ENCODE results near the gene BNC2. TPM values are rescaled to one million over a fixed set of nuclear protein-coding genes. Genes with fewer than 3 reads are reported as not detected.

The BNC2 gene
- total and polyA plus RNA-seq, 2 experiments from 2014 or later = 19.3 to 20.7 TPM

GRCh38 chr9:16406526-16407225 lies 463.8 kb downstream of the BNC2 start:
- no peak for DNase-seq (ENCODE audit: low spot score)
- Histone ChIP-seq H4K20me1 (ENCODE audit: insufficient read depth, poor library complexity, severe bottlenecking) (no peaks in the 10 kb centered on the region), H3K4me3 (no peak overlapping the region), H3K9me2 (replicated peaks; ENCODE audit: insufficient read depth) (no peaks in the 10 kb centered on the region), H3K9me3 (ENCODE audit: low read depth) (no peaks in the 10 kb centered on the region), H3K27me3 (no peaks in the 10 kb centered on the region), H3K79me2 (no peaks in the 10 kb centered on the region), H2AFZ (no peak overlapping the region), H3K4me2 (no peak overlapping the region), H3K27ac (no peak overlapping the region), H3K36me3 (replicated peaks; ENCODE audit: insufficient read depth, low read depth) (no peaks in the 10 kb centered on the region), H3K4me1 (ENCODE audit: insufficient read depth) (no peaks in the 10 kb centered on the region)
- WGBS (ENCODE audit: low lambda C conversion rate, missing lambda C conversion rate) = 75% methylated on average over 12 of the region's 12 CpGs
- no peak for TF ChIP-seq CTCF (IDR thresholded peaks at IDR 0.05; ENCODE audit: poor library complexity)
- no peak for TF ChIP-seq EZH2phosphoT487 (IDR thresholded peaks at IDR 0.05; ENCODE audit: low read depth, severe bottlenecking, unreplicated experiment)
- TF ChIP-seq EZH2 (IDR thresholded peaks at IDR 0.05; ENCODE audit: borderline replicate concordance) = no peak

- no peak for TF ChIP-seq EZH2 (IDR thresholded peaks at IDR 0.05; ENCODE audit: borderline replicate concordance)
- TF ChIP-seq EZH2phosphoT487 (IDR thresholded peaks at IDR 0.05; ENCODE audit: low read depth, severe bottlenecking, unreplicated experiment) = no peak
- no peak for TF ChIP-seq CTCF (IDR thresholded peaks at IDR 0.05; ENCODE audit: poor library complexity)
- Histone ChIP-seq H3K9me2 (replicated peaks; ENCODE audit: insufficient read depth) (no peaks in the 10 kb centered on the region), H3K27ac (no peak overlapping the region), H3K9me3 (ENCODE audit: low read depth) (no peaks in the 10 kb centered on the region), H3K4me3 (no peak overlapping the region), H3K27me3 (no peaks in the 10 kb centered on the region), H2AFZ (no peak overlapping the region), H3K4me2 (no peak overlapping the region), H3K4me1 (ENCODE audit: insufficient read depth) (no peaks in the 10 kb centered on the region), H3K36me3 (replicated peaks; ENCODE audit: insufficient read depth, low read depth) (no peaks in the 10 kb centered on the region), H3K79me2 (no peaks in the 10 kb centered on the region), H4K20me1 (ENCODE audit: insufficient read depth, poor library complexity, severe bottlenecking) (no peaks in the 10 kb centered on the region)
- no peak for DNase-seq (ENCODE audit: low spot score)
- WGBS (ENCODE audit: low lambda C conversion rate, missing lambda C conversion rate) = 65% methylated on average over 3 of the region's 3 CpGs
Observed at GRCh38 chr9:16405421-16405820, 465.0 kb downstream of the BNC2 start.

GRCh38 chr9:16401701-16402100 lies 468.8 kb downstream of the BNC2 start:
- no peak overlapping the region for H3K4me2 ChIP-seq
- no peak overlapping the region for H3K27ac ChIP-seq
- no peaks in the 10 kb centered on the region for H3K9me3 ChIP-seq (ENCODE audit: low read depth)
- H3K36me3 ChIP-seq (replicated peaks; ENCODE audit: insufficient read depth, low read depth) = no peaks in the 10 kb centered on the region
- H2AFZ ChIP-seq = no peak overlapping the region
- DNase-seq (ENCODE audit: low spot score) = no peak
- TF ChIP-seq EZH2phosphoT487 (IDR thresholded peaks at IDR 0.05; ENCODE audit: low read depth, severe bottlenecking, unreplicated experiment) = no peak
- no peak for TF ChIP-seq EZH2 (IDR thresholded peaks at IDR 0.05; ENCODE audit: borderline replicate concordance)
- no peak for TF ChIP-seq CTCF (IDR thresholded peaks at IDR 0.05; ENCODE audit: poor library complexity)
- no peaks in the 10 kb centered on the region for H4K20me1 ChIP-seq (ENCODE audit: insufficient read depth, poor library complexity, severe bottlenecking)
- WGBS (ENCODE audit: low lambda C conversion rate, missing lambda C conversion rate) = 89% methylated on average over 6 of the region's 6 CpGs
- H3K4me1 ChIP-seq (ENCODE audit: insufficient read depth) = no peaks in the 10 kb centered on the region
- H3K9me2 ChIP-seq (replicated peaks; ENCODE audit: insufficient read depth) = no peaks in the 10 kb centered on the region
- no peaks in the 10 kb centered on the region for H3K27me3 ChIP-seq
- H3K79me2 ChIP-seq = no peaks in the 10 kb centered on the region
- no peak overlapping the region for H3K4me3 ChIP-seq
